Activated gamma-delta T cell (primary cell): Measurements from ENCODE around the gene ENO2.
A peak's percentile ranks its signal among the peaks of the same experiment; 100 is the strongest.

Experiments used
- DNase-seq: peaks from one replicate; lab custom pipeline; 2025; lab: John Stamatoyannopoulos, UW

Gene ENO2

GRCh38 chr12:6948873-6949594 is 34.7 kb downstream of the ENO2 start:
- no peak for DNase-seq

- no peak for DNase-seq
Observed at GRCh38 chr12:6950401-6950801, 36.0 kb downstream of the ENO2 start.

- DNase-seq = peak; percentile 34
Observed at GRCh38 chr12:6950811-6951540, 36.6 kb downstream of the ENO2 start, which contains the start of gene PTPN6. TSS of gene PTPN6 (plus strand) at chr12:6951356. CDS start at chr12:6951513, 157 bp downstream.

- no peak for DNase-seq
Observed at GRCh38 chr12:6951551-6952120, 37.3 kb downstream of the ENO2 start.

- no peak for DNase-seq
Observed at GRCh38 chr12:6952121-6952862, 37.9 kb downstream of the ENO2 start.

- no peak for DNase-seq
Observed at GRCh38 chr12:6952863-6953441, 38.6 kb downstream of the ENO2 start.

- peak; percentile 44 for DNase-seq
Observed at GRCh38 chr12:6953442-6954315, 39.3 kb downstream of the ENO2 start.

- DNase-seq = no peak
Observed at GRCh38 chr12:6954316-6955107, 40.1 kb downstream of the ENO2 start.

GRCh38 chr12:6955108-6956020 is 41.0 kb downstream of the ENO2 start:
- no peak for DNase-seq

- DNase-seq = peak; percentile 62
Observed at GRCh38 chr12:6956021-6956727, 41.8 kb downstream of the ENO2 start.

GRCh38 chr12:6957151-6957701 is 42.8 kb downstream of the ENO2 start:
- no peak for DNase-seq

- no peak for DNase-seq
Observed at GRCh38 chr12:6957741-6958608, 43.6 kb downstream of the ENO2 start.

GRCh38 chr12:6958609-6959057 is 44.3 kb downstream of the ENO2 start:
- DNase-seq = no peak

GRCh38 chr12:6959058-6959804 is 44.9 kb downstream of the ENO2 start:
- peak; percentile 37 for DNase-seq

- DNase-seq = no peak
Observed at GRCh38 chr12:6959805-6960592, 45.6 kb downstream of the ENO2 start.
